Gastroesophageal sphincter (tissue), 4 donors: ENCODE measurements around the gene XRCC3. TPM values are rescaled to one million over a fixed set of nuclear protein-coding genes. Genes with fewer than 3 reads are reported as not detected.

Source experiments
- ATAC-seq: fragments of 150-250 bp; one replicate; pipeline ENCODE4 v1.9.1; 2016; ENCODE audit warnings: mild to moderate bottlenecking, moderate library complexity
- H3K27ac ChIP-seq, 4 donors: fragments of 200-600 bp; sonication (generic) in 3 of 4; 1 replicate in 3 of 4; 2 replicates in 1 of 4; pipeline ENCODE4 v1.5.1; 2016 to 2019
- H3K27me3 ChIP-seq: fragments of 200-600 bp; sonication (generic); one replicate; pipeline ENCODE4 v1.5.1; 2019
- H3K36me3 ChIP-seq, 2 donors: fragments of 200-600 bp; sonication (generic); one replicate each; pipeline ENCODE4 v1.5.1; 2019; ENCODE audit warnings: control low read depth in 1 of 2
- H3K4me1 ChIP-seq, 3 donors: fragments of 200-600 bp; sonication (generic); 1 replicate in 2 of 3; 2 replicates in 1 of 3; pipeline ENCODE4 v1.5.1; 2016 to 2019; ENCODE audit warnings: control low read depth in 2 of 3
- H3K4me3 ChIP-seq, 2 donors: fragments of 200-600 bp; sonication (generic); one replicate each; pipeline ENCODE4 v1.5.1; 2019; ENCODE audit warnings: mild to moderate bottlenecking in 1 of 2, moderate library complexity in 1 of 2
- H3K9me3 ChIP-seq, 3 donors: fragments of 200-600 bp; sonication (generic); one replicate each; pipeline ENCODE4 v1.5.1; 2017 to 2019; ENCODE audit warnings: control low read depth in 2 of 3
- EP300 ChIP-seq: sonication (generic); formaldehyde crosslinking; IDR thresholded peaks from one replicate; pipeline ENCODE4 v1.6.1; 2017; ENCODE audit warnings: antibody characterized with exemption, mild to moderate bottlenecking
- POLR2A ChIP-seq, 2 donors: fragments of 450-650 bp; IDR thresholded peaks; one replicate each; pipeline ENCODE4 v1.6.1; 2017; ENCODE audit warnings: antibody characterized with exemption in 2 of 2, mild to moderate bottlenecking in 2 of 2, moderate library complexity in 1 of 2
- POLR2AphosphoS5 ChIP-seq: sonication (generic); formaldehyde crosslinking; IDR thresholded peaks from one replicate; pipeline ENCODE4 v1.6.1; 2017; ENCODE audit warnings: antibody characterized with exemption
- WGBS, 2 donors: methylation state at CpG; one replicate each; pipeline ENCODE4 v1.1.5; 2018; ENCODE audit warnings: low coverage in 1 of 2; 5-methylcytosine and 5-hydroxymethylcytosine counted together
- total RNA-seq, 4 donors: library from RNA; depleted of rRNA; stranded (reverse); fragments of >200 nt; gene quantifications; one replicate each; pipeline ENCODE4 v1.1.0, GENCODE V29; 2016
- TF ChIP-seq, protein P1 (sequence below), 4 experiments: fragments of 200-600 bp in 2 of 4; fragments of 450-650 bp in 2 of 4; sonication (generic) in 1 of 4; IDR thresholded peaks; one replicate each; pipeline ENCODE4 v1.5.1; 2017 to 2019; ENCODE audit warnings: antibody characterized with exemption in 4 of 4, mild to moderate bottlenecking in 2 of 4, moderate library complexity in 2 of 4

Gene XRCC3
- total RNA-seq, 4 donors from 2014 or later, result 1.2 to 7.8 (median 3.6) TPM

DNA sequence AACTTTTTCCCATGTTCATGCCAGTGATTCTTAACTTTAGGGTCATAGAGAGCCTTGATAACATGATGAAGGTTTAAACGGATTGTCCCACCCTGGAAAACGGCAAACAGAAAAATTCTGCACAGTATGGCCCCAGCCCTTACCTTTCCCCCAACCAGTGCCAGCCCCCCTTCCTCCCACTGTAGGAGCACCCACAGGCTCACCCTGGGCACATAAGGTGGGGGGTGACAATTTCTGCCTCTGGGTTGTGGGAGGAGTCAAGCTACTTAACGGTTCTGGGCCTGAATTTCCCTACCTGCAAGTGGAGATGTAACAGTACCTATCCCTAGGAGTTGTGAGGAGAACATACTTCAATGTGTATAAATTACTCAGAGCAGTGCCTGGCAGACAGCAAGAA, 18.0 kb downstream of the XRCC3 start:
- H3K27ac ChIP-seq, result peak overlapping the region in 3 of 4 donors; percentile 66 to 77 (median 73)
- no peak for ATAC-seq
- TF ChIP-seq, protein P1, sequence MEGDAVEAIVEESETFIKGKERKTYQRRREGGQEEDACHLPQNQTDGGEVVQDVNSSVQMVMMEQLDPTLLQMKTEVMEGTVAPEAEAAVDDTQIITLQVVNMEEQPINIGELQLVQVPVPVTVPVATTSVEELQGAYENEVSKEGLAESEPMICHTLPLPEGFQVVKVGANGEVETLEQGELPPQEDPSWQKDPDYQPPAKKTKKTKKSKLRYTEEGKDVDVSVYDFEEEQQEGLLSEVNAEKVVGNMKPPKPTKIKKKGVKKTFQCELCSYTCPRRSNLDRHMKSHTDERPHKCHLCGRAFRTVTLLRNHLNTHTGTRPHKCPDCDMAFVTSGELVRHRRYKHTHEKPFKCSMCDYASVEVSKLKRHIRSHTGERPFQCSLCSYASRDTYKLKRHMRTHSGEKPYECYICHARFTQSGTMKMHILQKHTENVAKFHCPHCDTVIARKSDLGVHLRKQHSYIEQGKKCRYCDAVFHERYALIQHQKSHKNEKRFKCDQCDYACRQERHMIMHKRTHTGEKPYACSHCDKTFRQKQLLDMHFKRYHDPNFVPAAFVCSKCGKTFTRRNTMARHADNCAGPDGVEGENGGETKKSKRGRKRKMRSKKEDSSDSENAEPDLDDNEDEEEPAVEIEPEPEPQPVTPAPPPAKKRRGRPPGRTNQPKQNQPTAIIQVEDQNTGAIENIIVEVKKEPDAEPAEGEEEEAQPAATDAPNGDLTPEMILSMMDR (IDR thresholded peaks at IDR 0.05), result no peak
- TF ChIP-seq POLR2AphosphoS5 (no peak), EP300 (no peak), POLR2A (IDR thresholded peaks at IDR 0.05) (no peak)

DNA sequence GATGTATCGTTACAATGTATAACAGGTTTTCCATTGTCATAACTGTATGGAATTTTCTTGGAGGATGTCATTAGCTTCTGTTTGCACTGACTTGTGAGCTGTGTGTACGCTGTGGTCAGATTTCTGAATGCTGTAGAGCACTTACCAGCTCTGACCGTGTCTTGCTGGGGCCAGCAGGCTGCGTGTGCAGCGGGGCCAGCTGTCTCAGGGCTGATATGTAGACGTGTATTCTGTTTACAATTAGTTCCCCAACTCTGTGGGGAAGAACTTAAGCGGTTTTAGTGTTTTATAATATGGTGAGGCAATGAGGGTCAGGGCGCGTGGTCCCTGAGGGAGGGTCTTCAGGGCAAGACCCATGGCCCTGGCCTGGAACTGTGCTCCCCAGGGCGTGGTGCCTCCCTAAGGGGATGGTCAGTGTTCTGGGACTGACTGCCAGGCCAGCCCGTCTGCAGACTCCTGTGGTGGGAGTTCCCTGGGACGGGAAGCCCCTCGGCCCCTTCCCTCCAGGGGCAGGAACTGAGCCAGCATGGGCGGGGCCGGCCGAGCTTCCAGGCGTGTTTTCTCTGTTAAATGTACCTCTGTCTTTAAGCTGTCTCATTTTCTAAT, 18.7 kb downstream of the XRCC3 start:
- Histone ChIP-seq H3K36me3 (peaks cover 0 to 79% of the 10 kb centered on the region in 2 donors), H3K4me3 (no peak overlapping the region), H3K9me3 (no peaks in the 10 kb centered on the region), H3K27ac (peak overlapping the region in 3 of 4 donors; percentile 66 to 77 (median 73)), H3K4me1 (peaks cover 3 to 71% (median 37%) of the 10 kb centered on the region in 3 donors), H3K27me3 (no peaks in the 10 kb centered on the region)
- peak; percentile 71 for ATAC-seq
- WGBS, 2 donors, result 6 to 7% methylated on average over 8 to 12 of the region's 17 CpGs
- no peak for TF ChIP-seq EP300
- no peak for TF ChIP-seq POLR2AphosphoS5
- TF ChIP-seq POLR2A (IDR thresholded peaks at IDR 0.05), result no peak
- TF ChIP-seq, protein P1 (IDR thresholded peaks at IDR 0.05), result no peak

More for the DNA sequence above, 18.0 kb downstream of the XRCC3 start:
- Histone ChIP-seq H3K4me1 (peaks cover 3 to 77% (median 37%) of the 10 kb centered on the region in 3 donors), H3K27me3 (no peaks in the 10 kb centered on the region), H3K4me3 (no peak overlapping the region), H3K9me3 (no peaks in the 10 kb centered on the region), H3K36me3 (peaks cover 0 to 80% of the 10 kb centered on the region in 2 donors)
- WGBS, 2 donors, result 0 to 15% methylated on average over 2 to 3 of the region's 3 CpGs

DNA sequence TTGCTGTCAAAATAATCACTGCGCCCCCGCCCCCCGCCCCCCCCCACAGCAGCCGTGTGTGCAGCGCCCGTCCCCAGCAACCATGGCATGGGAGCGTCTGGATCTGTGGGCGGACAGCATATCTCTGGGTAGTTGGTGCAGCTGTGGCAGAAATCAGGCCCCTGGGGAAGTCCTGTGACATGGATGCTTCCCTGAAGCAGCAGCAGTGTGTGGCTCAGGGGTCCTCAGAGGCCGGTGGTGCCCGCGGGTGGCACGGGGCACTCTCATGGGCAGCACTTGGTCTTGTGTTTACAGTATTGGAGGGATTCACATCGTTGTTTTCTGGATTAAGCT, 19.2 kb downstream of the XRCC3 start:
- no peaks in the 10 kb centered on the region for H3K27me3 ChIP-seq
- peak overlapping the region in 3 of 4 donors; percentile 66 to 77 (median 73) for H3K27ac ChIP-seq
- peaks cover 3 to 68% (median 37%) of the 10 kb centered on the region in 3 donors for H3K4me1 ChIP-seq
- H3K36me3 ChIP-seq, result peaks cover 0 to 75% of the 10 kb centered on the region in 2 donors
- WGBS, 2 donors, result 17% methylated on average over 5 of the region's 13 CpGs; no CpG with 5 or more reads in 1 of the 2 donors
- no peak overlapping the region for H3K4me3 ChIP-seq
- no peak for TF ChIP-seq EP300
- TF ChIP-seq, protein P1 (IDR thresholded peaks at IDR 0.05), result no peak
- TF ChIP-seq POLR2AphosphoS5, result no peak
- TF ChIP-seq POLR2A (IDR thresholded peaks at IDR 0.05), result no peak
- ATAC-seq, result no peak
- no peaks in the 10 kb centered on the region for H3K9me3 ChIP-seq

DNA sequence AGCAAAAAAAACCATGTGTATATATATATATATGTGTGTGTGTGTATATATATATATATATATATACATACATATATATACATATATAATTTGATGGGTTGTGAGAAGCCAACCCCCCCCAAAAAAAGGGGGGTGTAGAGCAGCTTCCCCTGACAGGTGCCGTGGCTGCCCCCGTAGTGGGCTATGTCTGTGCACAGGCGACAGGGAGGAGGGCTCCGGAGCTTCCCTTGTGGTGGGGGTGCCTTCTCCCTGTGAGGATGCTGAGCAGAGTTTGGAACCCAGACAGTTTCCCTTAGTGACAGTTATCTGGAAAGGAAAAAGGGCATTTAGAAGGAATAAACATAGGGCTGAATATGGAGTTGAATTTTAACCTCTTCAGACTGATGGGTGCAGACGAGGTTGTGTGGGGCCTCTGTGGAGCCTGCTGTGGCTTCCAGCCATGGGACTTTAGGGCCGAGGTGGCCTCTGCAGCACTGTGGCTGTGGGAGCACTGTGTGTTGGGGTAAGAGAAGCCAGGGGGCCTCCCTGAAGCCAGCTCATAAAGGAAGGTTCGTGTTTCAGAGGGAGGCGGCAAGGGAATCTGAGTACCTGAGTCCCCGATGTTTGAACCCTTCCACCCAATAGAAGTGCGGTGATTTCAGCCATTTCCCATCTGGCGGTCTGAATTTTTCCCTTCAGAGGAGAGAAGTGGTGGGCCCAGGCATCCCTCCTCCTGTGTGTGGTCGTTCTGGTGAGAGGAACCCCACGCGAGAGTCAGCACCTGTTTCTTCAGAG, 19.8 kb downstream of the XRCC3 start:
- peaks cover 3 to 63% (median 37%) of the 10 kb centered on the region in 3 donors for H3K4me1 ChIP-seq
- H3K27ac ChIP-seq, result peak overlapping the region in 3 of 4 donors; percentile 66 to 77 (median 73)
- H3K27me3 ChIP-seq, result no peaks in the 10 kb centered on the region
- TF ChIP-seq, protein P1 (IDR thresholded peaks at IDR 0.05), result no peak
- no peak for TF ChIP-seq EP300
- TF ChIP-seq POLR2AphosphoS5, result no peak
- no peak for TF ChIP-seq POLR2A (IDR thresholded peaks at IDR 0.05)
- 45 to 56% methylated on average over 2 to 9 of the region's 14 CpGs for WGBS, 2 donors
- peaks cover 0 to 70% of the 10 kb centered on the region in 2 donors for H3K36me3 ChIP-seq
- H3K4me3 ChIP-seq, result no peak overlapping the region
- ATAC-seq, result no peak
- H3K9me3 ChIP-seq, result no peaks in the 10 kb centered on the region
